WTC11 (cell line): Measurements from ENCODE around the gene MVK. TPM values are rescaled to one million over a fixed set of nuclear protein-coding genes. Genes with fewer than 3 reads are reported as not detected.

ENCODE experiments used
- ATAC-seq: fragments of 200-7000 bp; cut with Tn5 transposase; 2 replicates; pipeline ENCODE4 v1.10.0; 2021; ENCODE audit warnings: mild to moderate bottlenecking, moderate library complexity
- CTCF ChIA-PET: fragments of 300-600 bp; sonication (Branson Sonifier 250); formaldehyde crosslinking; loops from one replicate; lab custom pipeline; 2021; ENCODE audit warnings: antibody characterized with exemption; lab: Charles Lee
- POLR2A ChIA-PET: fragments of 350-600 bp; sonication (Branson Sonifier 250); formaldehyde crosslinking; loops from one replicate; lab custom pipeline; 2021; ENCODE audit warnings: antibody characterized with exemption; lab: Charles Lee
- DNase-seq: peaks from one replicate; pipeline ENCODE4 v3.0.0; 2021; ENCODE audit warnings: low spot score
- H3K27ac Mint-ChIP-seq: 2 replicates; pipeline ENCODE4 v1.8.0; 2021; ENCODE audit warnings: mixed read lengths
- H3K27me3 Mint-ChIP-seq: 2 replicates; pipeline ENCODE4 v1.8.0; 2021; ENCODE audit warnings: low read depth, mild to moderate bottlenecking, moderate library complexity, mixed read lengths
- H3K36me3 Mint-ChIP-seq: 2 replicates; pipeline ENCODE4 v1.8.0; 2021; ENCODE audit warnings: mixed read lengths
- H3K4me1 Mint-ChIP-seq: 2 replicates; pipeline ENCODE4 v1.8.0; 2022; ENCODE audit warnings: mixed read lengths
- H3K4me3 Mint-ChIP-seq: 2 replicates; pipeline ENCODE4 v1.8.0; 2021; ENCODE audit warnings: mild to moderate bottlenecking, moderate library complexity, mixed read lengths
- H3K9me3 Mint-ChIP-seq: 2 replicates; pipeline ENCODE4 v1.8.0; 2021; ENCODE audit warnings: mixed read lengths
- ATF1 ChIP-seq: sonication (generic); formaldehyde crosslinking; IDR thresholded peaks from 2 replicates; pipeline ENCODE4 v1.8.1; 2023; ENCODE audit warnings: mild to moderate bottlenecking, moderate library complexity, missing genetic modification reagents
- ATF6 ChIP-seq: sonication (generic); formaldehyde crosslinking; IDR thresholded peaks from 2 replicates; pipeline ENCODE4 v1.8.1; 2023; ENCODE audit warnings: mild to moderate bottlenecking, missing genetic modification reagents
- CBFB ChIP-seq: sonication (generic); formaldehyde crosslinking; IDR thresholded peaks from 2 replicates; pipeline ENCODE4 v1.8.1; 2022; ENCODE audit warnings: mild to moderate bottlenecking, low read depth, missing genetic modification reagents
- CREB1 ChIP-seq: sonication (generic); formaldehyde crosslinking; IDR thresholded peaks from 2 replicates; pipeline ENCODE4 v1.8.0; 2023; ENCODE audit warnings: mild to moderate bottlenecking, missing genetic modification reagents
- ETV6 ChIP-seq: sonication (generic); formaldehyde crosslinking; IDR thresholded peaks from 2 replicates; pipeline ENCODE4 v1.8.1; 2022; ENCODE audit warnings: mild to moderate bottlenecking, missing genetic modification reagents
- FOXP1 ChIP-seq: sonication (generic); formaldehyde crosslinking; IDR thresholded peaks from 2 replicates; pipeline ENCODE4 v1.8.0; 2022; ENCODE audit warnings: missing genetic modification reagents, mild to moderate bottlenecking, moderate library complexity, borderline replicate concordance
- IRF1 ChIP-seq: sonication (generic); formaldehyde crosslinking; IDR thresholded peaks from 2 replicates; pipeline ENCODE4 v1.8.0; 2023; ENCODE audit warnings: missing genetic modification reagents
- NR1H2 ChIP-seq: sonication (generic); formaldehyde crosslinking; IDR thresholded peaks from 2 replicates; pipeline ENCODE4 v1.9.0; 2021; ENCODE audit warnings: mild to moderate bottlenecking, moderate library complexity, missing genetic modification reagents
- NR3C1 ChIP-seq: sonication (generic); formaldehyde crosslinking; conservative IDR thresholded peaks from 2 replicates; pipeline ENCODE4 v1.8.1; 2023; ENCODE audit warnings: low read depth, mild to moderate bottlenecking, missing genetic modification reagents
- RELA ChIP-seq: sonication (generic); formaldehyde crosslinking; IDR thresholded peaks from 2 replicates; pipeline ENCODE4 v1.8.1; 2022; ENCODE audit warnings: missing genetic modification reagents, mild to moderate bottlenecking, borderline replicate concordance
- SMAD3 ChIP-seq: sonication (generic); formaldehyde crosslinking; IDR thresholded peaks from 2 replicates; pipeline ENCODE4 v1.8.0; 2022; ENCODE audit warnings: missing genetic modification reagents, mild to moderate bottlenecking, borderline replicate concordance
- SP1 ChIP-seq: sonication (generic); formaldehyde crosslinking; conservative IDR thresholded peaks from 2 replicates; pipeline ENCODE4 v1.8.1; 2022; ENCODE audit warnings: missing genetic modification reagents
- TP53 ChIP-seq: sonication (generic); formaldehyde crosslinking; IDR thresholded peaks from 2 replicates; pipeline ENCODE4 v1.8.1; 2023; ENCODE audit warnings: mild to moderate bottlenecking, missing genetic modification reagents
- ZNF138 ChIP-seq: sonication (generic); formaldehyde crosslinking; conservative IDR thresholded peaks from 2 replicates; pipeline ENCODE4 v1.8.1; 2022; ENCODE audit warnings: mild to moderate bottlenecking, moderate library complexity, missing genetic modification reagents
- ZNF232 ChIP-seq: sonication (generic); formaldehyde crosslinking; IDR thresholded peaks from 2 replicates; pipeline ENCODE4 v1.8.0; 2022; ENCODE audit warnings: mild to moderate bottlenecking, missing genetic modification reagents
- total RNA-seq: library from RNA; stranded (reverse); gene quantifications from 3 replicates; pipeline ENCODE4 v1.2.3, GENCODE V29; 2021
- TF ChIP-seq, protein P1 (sequence below): sonication (generic); formaldehyde crosslinking; IDR thresholded peaks from 2 replicates; pipeline ENCODE4 v1.8.1; 2023; ENCODE audit warnings: mild to moderate bottlenecking, missing genetic modification reagents
- TF ChIP-seq, protein P2 (sequence below): sonication (generic); formaldehyde crosslinking; IDR thresholded peaks from 2 replicates; pipeline ENCODE4 v1.8.0; 2022; ENCODE audit warnings: mild to moderate bottlenecking, missing genetic modification reagents
- TF ChIP-seq, protein P3 (sequence below): sonication (generic); formaldehyde crosslinking; IDR thresholded peaks from 2 replicates; pipeline ENCODE4 v1.8.0; 2022; ENCODE audit warnings: mild to moderate bottlenecking, missing genetic modification reagents
- TF ChIP-seq, protein P4 (sequence below): sonication (generic); formaldehyde crosslinking; IDR thresholded peaks from 2 replicates; pipeline ENCODE4 v1.8.1; 2023; ENCODE audit warnings: mild to moderate bottlenecking, missing genetic modification reagents, moderate library complexity
- TF ChIP-seq, protein P5 (sequence below): sonication (generic); formaldehyde crosslinking; IDR thresholded peaks from 2 replicates; pipeline ENCODE4 v1.8.0; 2022; ENCODE audit warnings: mild to moderate bottlenecking, missing genetic modification reagents

MVK gene
- total RNA-seq, 1 experiment from 2014 or later, result 13.2 TPM

- Mint-ChIP-seq H3K4me1 (peaks cover 22% of the 10 kb centered on the region), H3K27me3 (no peaks in the 10 kb centered on the region), H3K36me3 (no peaks in the 10 kb centered on the region), H3K27ac (no peak overlapping the region), H3K4me3 (no peak overlapping the region), H3K9me3 (no peaks in the 10 kb centered on the region; the same call in 1 of the 2 replicates)
- POLR2A ChIA-PET, result no interaction called here
- TF ChIP-seq ATF6 (CRISPR knock-in tag) (no peak), ATF1 (CRISPR knock-in tag) (no peak), RELA (CRISPR knock-in tag) (no peak), SP1 (no peak)
- TF ChIP-seq, protein P1, sequence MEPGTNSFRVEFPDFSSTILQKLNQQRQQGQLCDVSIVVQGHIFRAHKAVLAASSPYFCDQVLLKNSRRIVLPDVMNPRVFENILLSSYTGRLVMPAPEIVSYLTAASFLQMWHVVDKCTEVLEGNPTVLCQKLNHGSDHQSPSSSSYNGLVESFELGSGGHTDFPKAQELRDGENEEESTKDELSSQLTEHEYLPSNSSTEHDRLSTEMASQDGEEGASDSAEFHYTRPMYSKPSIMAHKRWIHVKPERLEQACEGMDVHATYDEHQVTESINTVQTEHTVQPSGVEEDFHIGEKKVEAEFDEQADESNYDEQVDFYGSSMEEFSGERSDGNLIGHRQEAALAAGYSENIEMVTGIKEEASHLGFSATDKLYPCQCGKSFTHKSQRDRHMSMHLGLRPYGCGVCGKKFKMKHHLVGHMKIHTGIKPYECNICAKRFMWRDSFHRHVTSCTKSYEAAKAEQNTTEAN (CRISPR knock-in tag), result no peak
- TF ChIP-seq, protein P2, sequence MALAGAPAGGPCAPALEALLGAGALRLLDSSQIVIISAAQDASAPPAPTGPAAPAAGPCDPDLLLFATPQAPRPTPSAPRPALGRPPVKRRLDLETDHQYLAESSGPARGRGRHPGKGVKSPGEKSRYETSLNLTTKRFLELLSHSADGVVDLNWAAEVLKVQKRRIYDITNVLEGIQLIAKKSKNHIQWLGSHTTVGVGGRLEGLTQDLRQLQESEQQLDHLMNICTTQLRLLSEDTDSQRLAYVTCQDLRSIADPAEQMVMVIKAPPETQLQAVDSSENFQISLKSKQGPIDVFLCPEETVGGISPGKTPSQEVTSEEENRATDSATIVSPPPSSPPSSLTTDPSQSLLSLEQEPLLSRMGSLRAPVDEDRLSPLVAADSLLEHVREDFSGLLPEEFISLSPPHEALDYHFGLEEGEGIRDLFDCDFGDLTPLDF (CRISPR knock-in tag), result no peak
- no peak for DNase-seq
- CTCF ChIA-PET, result interaction anchor here (0.7 kb wide), 1 partner anchor 148 kb away, joined by 3 read pairs; no protein-coding TSS in a partner anchor
- no peak for ATAC-seq
Observed at GRCh38 chr12:109626378-109627115, 53.0 kb downstream of the MVK start.

- ChIA-PET POLR2A (no interaction called here), CTCF (interaction anchor here (0.7 to 2.0 kb wide), 2 partner anchors 30 to 283 kb away, joined by 5 to 6 read pairs; no protein-coding TSS in a partner anchor)
- H3K4me3 Mint-ChIP-seq, result no peak overlapping the region
- no peaks in the 10 kb centered on the region for H3K27me3 Mint-ChIP-seq
- H3K27ac Mint-ChIP-seq, result no peak overlapping the region
- H3K9me3 Mint-ChIP-seq, result no peaks in the 10 kb centered on the region; the same call in 1 of the 2 replicates
- no peaks in the 10 kb centered on the region for H3K36me3 Mint-ChIP-seq
- no peak for DNase-seq
- no peak for ATAC-seq
- no peak for TF ChIP-seq SMAD3 (CRISPR knock-in tag)
- no peak for TF ChIP-seq TP53
- no peak for TF ChIP-seq ZNF232 (CRISPR knock-in tag)
- no peak for TF ChIP-seq IRF1 (CRISPR knock-in tag)
- no peak for TF ChIP-seq FOXP1 (CRISPR knock-in tag)
- TF ChIP-seq ETV6 (CRISPR knock-in tag), result no peak
- TF ChIP-seq, protein P3, sequence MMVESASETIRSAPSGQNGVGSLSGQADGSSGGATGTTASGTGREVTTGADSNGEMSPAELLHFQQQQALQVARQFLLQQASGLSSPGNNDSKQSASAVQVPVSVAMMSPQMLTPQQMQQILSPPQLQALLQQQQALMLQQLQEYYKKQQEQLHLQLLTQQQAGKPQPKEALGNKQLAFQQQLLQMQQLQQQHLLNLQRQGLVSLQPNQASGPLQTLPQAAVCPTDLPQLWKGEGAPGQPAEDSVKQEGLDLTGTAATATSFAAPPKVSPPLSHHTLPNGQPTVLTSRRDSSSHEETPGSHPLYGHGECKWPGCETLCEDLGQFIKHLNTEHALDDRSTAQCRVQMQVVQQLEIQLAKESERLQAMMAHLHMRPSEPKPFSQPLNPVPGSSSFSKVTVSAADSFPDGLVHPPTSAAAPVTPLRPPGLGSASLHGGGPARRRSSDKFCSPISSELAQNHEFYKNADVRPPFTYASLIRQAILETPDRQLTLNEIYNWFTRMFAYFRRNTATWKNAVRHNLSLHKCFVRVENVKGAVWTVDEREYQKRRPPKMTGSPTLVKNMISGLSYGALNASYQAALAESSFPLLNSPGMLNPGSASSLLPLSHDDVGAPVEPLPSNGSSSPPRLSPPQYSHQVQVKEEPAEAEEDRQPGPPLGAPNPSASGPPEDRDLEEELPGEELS (CRISPR knock-in tag), result no peak
- TF ChIP-seq, protein P4, sequence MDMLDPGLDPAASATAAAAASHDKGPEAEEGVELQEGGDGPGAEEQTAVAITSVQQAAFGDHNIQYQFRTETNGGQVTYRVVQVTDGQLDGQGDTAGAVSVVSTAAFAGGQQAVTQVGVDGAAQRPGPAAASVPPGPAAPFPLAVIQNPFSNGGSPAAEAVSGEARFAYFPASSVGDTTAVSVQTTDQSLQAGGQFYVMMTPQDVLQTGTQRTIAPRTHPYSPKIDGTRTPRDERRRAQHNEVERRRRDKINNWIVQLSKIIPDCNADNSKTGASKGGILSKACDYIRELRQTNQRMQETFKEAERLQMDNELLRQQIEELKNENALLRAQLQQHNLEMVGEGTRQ, result no peak
- TF ChIP-seq CREB1 (CRISPR knock-in tag), result no peak
- TF ChIP-seq, protein P2 (CRISPR knock-in tag), result no peak
- TF ChIP-seq ZNF138 (CRISPR knock-in tag), result no peak
- no peak for TF ChIP-seq RELA (CRISPR knock-in tag)
- no peak for TF ChIP-seq NR1H2
- TF ChIP-seq CBFB, result no peak
- TF ChIP-seq, protein P5, sequence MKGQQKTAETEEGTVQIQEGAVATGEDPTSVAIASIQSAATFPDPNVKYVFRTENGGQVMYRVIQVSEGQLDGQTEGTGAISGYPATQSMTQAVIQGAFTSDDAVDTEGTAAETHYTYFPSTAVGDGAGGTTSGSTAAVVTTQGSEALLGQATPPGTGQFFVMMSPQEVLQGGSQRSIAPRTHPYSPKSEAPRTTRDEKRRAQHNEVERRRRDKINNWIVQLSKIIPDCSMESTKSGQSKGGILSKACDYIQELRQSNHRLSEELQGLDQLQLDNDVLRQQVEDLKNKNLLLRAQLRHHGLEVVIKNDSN, result no peak
- no peak for TF ChIP-seq NR3C1 (CRISPR knock-in tag)
- H3K4me1 Mint-ChIP-seq, result peaks cover 15% of the 10 kb centered on the region
Observed at GRCh38 chr12:109627633-109628032, 54.0 kb downstream of the MVK start.
